Testis (tissue), 2 donors: ENCODE measurements around the gene BCL2L1.

Experiments used
- CTCF ChIP-seq, 3 experiments: fragments of 450-650 bp in 2 of 3; fragments of 200-600 bp in 1 of 3; sonication (generic) in 1 of 3; IDR thresholded peaks; one replicate each; pipeline ENCODE4 v1.5.1; 2016 to 2019; ENCODE audit warnings: antibody characterized with exemption in 3 of 3, mild to moderate bottlenecking in 2 of 3, moderate library complexity in 1 of 3
- POLR2A ChIP-seq: fragments of 450-650 bp; IDR thresholded peaks from one replicate; pipeline ENCODE4 v1.6.1; 2017; ENCODE audit warnings: antibody characterized with exemption, mild to moderate bottlenecking, moderate library complexity

GRCh38 chr20:31739550-31739977 lies 16.9 kb upstream of the BCL2L1 start:
- TF ChIP-seq POLR2A (no peak), CTCF (IDR thresholded peaks at IDR 0.05) (no peak)
